HepG2 (cell line): ENCODE data around the gene FOXA1. TPM values are rescaled to one million over a fixed set of nuclear protein-coding genes. Genes with fewer than 3 reads are reported as not detected.

Experiments used
- EHMT2 ChIP-seq: fragments of 200-600 bp; sonication (generic); IDR thresholded peaks from 2 replicates; pipeline ENCODE4 v1.7.0; 2017; ENCODE audit warnings: antibody characterized with exemption, low read depth, low read length, borderline replicate concordance
- GABPA ChIP-seq, 2 experiments: IDR thresholded peaks; 2 replicates each; pipeline ENCODE4 v1.6.1; 2011 to 2016; ENCODE audit warnings: low read depth in 2 of 2, low read length in 1 of 2, missing biosample characterization in 1 of 2, missing genetic modification characterization in 1 of 2
- ZNF10 ChIP-seq: sonication (generic); formaldehyde crosslinking; IDR thresholded peaks from 2 replicates; pipeline ENCODE4 v1.4.0; 2020; ENCODE audit warnings: mild to moderate bottlenecking, low read depth, missing genetic modification reagents, borderline replicate concordance
- ZNF552 ChIP-seq: sonication (generic); formaldehyde crosslinking; IDR thresholded peaks from 2 replicates; pipeline ENCODE4 v1.9.0; 2022; ENCODE audit warnings: missing genetic modification reagents, mild to moderate bottlenecking, borderline replicate concordance
- polyA plus RNA-seq, 8 experiments: library from polyadenylated mRNA; depleted of rRNA in 3 of 8; stranded (reverse) in 7 of 8; unstranded in 1 of 8; fragments of >200 nt; fragmentation: Illumina TruSeq in 4 of 8; extraction: Trizol in 4 of 8; gene quantifications; 2 replicates each; pipeline versions ENCODE4 v1.2.1 to v1.2.3, GENCODE V29; 2011 to 2016; ENCODE audit warnings: low read depth in 4 of 8, missing spikeins in 1 of 8, mixed read lengths in 1 of 8; ENCODE audit not compliant: insufficient read depth in 1 of 8
- total RNA-seq, 5 experiments: library from RNA; depleted of rRNA; stranded (reverse); fragments of >200 nt; fragmentation: Illumina TruSeq; extraction: Trizol; gene quantifications; 2 replicates each; pipeline ENCODE4 v1.2.3, GENCODE V29; 2016; ENCODE audit warnings: low read depth in 1 of 5
- TF ChIP-seq, protein P1 (sequence below): sonication (generic); formaldehyde crosslinking; IDR thresholded peaks from 2 replicates; pipeline ENCODE4 v1.4.0; 2020; ENCODE audit warnings: mild to moderate bottlenecking, low read depth, missing genetic modification reagents
- TF ChIP-seq, protein P2 (sequence below): IDR thresholded peaks from 2 replicates; pipeline ENCODE4 v1.6.1; 2016; ENCODE audit warnings: low read depth, missing genetic modification reagents, missing compliant biosample characterization
- TF ChIP-seq, protein P3 (sequence below): sonication (generic); formaldehyde crosslinking; IDR thresholded peaks from 2 replicates; pipeline ENCODE4 v1.4.0; 2020; ENCODE audit warnings: missing genetic modification reagents
- TF ChIP-seq, protein P4 (sequence below): sonication (generic); formaldehyde crosslinking; IDR thresholded peaks from 2 replicates; pipeline ENCODE4 v1.8.1; 2022; ENCODE audit warnings: low read depth, mild to moderate bottlenecking, missing genetic modification reagents
- TF ChIP-seq, protein P5 (sequence below): sonication (generic); formaldehyde crosslinking; conservative IDR thresholded peaks from 2 replicates; pipeline ENCODE4 v1.4.0; 2020; ENCODE audit warnings: missing genetic modification reagents
- TF ChIP-seq, protein P6 (sequence below): sonication (generic); formaldehyde crosslinking; IDR thresholded peaks from 2 replicates; pipeline ENCODE4 v1.5.1; 2020; ENCODE audit warnings: mild to moderate bottlenecking, missing genetic modification reagents

Gene FOXA1
- total and polyA plus RNA-seq, 2 of the 13 experiments (the other 11 are each of a cell fraction or from before 2014, with no cell fraction given), result 43.4 to 58.6 TPM

DNA sequence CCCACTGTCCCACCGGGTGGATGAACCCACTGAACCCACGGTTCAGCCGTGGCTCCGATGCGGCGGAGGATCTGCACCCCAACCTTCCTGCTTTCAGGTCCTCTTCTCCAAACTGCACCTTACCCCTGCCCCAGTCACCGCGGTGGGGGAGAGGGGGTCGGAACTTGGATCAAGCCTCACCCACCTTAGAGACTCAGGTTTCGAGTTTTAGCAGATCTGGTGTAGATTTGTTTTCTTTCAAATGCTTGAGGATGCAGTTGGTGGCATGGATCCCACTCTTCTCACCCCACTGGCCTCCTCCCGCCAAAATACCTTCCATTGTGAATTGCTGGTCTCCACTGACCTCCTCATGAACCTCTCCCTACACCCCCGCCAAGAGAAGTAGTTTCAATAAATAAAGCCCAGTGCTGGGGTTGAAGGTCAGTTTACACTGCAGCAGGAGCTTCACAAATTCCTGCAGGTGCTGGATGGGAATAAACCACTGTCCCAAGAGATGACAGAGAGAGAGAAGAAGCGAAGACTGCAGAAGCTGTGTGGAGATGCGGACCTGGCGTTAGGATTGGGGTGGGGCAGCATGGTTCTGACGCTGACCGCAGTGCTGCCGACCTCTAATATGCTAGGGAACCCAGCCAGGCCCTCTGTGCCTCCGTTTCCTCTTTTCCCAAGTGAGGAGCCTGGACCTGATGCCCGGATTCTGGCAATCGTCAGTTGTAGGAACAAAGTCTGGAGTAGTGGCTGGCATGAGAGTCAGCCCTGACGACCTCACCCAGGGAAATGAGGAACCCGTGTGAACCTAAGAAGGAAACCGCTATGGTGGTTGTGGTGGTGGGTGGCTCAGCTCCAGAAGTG, 7.8 kb upstream of the FOXA1 start (continued):
- TF ChIP-seq, protein P1, sequence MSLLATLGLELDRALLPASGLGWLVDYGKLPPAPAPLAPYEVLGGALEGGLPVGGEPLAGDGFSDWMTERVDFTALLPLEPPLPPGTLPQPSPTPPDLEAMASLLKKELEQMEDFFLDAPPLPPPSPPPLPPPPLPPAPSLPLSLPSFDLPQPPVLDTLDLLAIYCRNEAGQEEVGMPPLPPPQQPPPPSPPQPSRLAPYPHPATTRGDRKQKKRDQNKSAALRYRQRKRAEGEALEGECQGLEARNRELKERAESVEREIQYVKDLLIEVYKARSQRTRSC (CRISPR knock-in tag), result no peak
- TF ChIP-seq, protein P2, sequence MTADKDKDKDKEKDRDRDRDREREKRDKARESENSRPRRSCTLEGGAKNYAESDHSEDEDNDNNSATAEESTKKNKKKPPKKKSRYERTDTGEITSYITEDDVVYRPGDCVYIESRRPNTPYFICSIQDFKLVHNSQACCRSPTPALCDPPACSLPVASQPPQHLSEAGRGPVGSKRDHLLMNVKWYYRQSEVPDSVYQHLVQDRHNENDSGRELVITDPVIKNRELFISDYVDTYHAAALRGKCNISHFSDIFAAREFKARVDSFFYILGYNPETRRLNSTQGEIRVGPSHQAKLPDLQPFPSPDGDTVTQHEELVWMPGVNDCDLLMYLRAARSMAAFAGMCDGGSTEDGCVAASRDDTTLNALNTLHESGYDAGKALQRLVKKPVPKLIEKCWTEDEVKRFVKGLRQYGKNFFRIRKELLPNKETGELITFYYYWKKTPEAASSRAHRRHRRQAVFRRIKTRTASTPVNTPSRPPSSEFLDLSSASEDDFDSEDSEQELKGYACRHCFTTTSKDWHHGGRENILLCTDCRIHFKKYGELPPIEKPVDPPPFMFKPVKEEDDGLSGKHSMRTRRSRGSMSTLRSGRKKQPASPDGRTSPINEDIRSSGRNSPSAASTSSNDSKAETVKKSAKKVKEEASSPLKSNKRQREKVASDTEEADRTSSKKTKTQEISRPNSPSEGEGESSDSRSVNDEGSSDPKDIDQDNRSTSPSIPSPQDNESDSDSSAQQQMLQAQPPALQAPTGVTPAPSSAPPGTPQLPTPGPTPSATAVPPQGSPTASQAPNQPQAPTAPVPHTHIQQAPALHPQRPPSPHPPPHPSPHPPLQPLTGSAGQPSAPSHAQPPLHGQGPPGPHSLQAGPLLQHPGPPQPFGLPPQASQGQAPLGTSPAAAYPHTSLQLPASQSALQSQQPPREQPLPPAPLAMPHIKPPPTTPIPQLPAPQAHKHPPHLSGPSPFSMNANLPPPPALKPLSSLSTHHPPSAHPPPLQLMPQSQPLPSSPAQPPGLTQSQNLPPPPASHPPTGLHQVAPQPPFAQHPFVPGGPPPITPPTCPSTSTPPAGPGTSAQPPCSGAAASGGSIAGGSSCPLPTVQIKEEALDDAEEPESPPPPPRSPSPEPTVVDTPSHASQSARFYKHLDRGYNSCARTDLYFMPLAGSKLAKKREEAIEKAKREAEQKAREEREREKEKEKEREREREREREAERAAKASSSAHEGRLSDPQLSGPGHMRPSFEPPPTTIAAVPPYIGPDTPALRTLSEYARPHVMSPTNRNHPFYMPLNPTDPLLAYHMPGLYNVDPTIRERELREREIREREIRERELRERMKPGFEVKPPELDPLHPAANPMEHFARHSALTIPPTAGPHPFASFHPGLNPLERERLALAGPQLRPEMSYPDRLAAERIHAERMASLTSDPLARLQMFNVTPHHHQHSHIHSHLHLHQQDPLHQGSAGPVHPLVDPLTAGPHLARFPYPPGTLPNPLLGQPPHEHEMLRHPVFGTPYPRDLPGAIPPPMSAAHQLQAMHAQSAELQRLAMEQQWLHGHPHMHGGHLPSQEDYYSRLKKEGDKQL, result peak; percentile 83; the same call in 1 of the 2 replicates
- TF ChIP-seq, protein P3, sequence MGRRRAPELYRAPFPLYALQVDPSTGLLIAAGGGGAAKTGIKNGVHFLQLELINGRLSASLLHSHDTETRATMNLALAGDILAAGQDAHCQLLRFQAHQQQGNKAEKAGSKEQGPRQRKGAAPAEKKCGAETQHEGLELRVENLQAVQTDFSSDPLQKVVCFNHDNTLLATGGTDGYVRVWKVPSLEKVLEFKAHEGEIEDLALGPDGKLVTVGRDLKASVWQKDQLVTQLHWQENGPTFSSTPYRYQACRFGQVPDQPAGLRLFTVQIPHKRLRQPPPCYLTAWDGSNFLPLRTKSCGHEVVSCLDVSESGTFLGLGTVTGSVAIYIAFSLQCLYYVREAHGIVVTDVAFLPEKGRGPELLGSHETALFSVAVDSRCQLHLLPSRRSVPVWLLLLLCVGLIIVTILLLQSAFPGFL (CRISPR knock-in tag), result peak; percentile 97
- no peak for TF ChIP-seq GABPA (IDR thresholded peaks at IDR 0.05; ENCODE audit: low read depth, low read length)
- no peak for TF ChIP-seq GABPA (CRISPR knock-in tag; IDR thresholded peaks at IDR 0.05; ENCODE audit: low read depth)
- TF ChIP-seq ZNF552 (CRISPR knock-in tag), result no peak
- TF ChIP-seq, protein P4, sequence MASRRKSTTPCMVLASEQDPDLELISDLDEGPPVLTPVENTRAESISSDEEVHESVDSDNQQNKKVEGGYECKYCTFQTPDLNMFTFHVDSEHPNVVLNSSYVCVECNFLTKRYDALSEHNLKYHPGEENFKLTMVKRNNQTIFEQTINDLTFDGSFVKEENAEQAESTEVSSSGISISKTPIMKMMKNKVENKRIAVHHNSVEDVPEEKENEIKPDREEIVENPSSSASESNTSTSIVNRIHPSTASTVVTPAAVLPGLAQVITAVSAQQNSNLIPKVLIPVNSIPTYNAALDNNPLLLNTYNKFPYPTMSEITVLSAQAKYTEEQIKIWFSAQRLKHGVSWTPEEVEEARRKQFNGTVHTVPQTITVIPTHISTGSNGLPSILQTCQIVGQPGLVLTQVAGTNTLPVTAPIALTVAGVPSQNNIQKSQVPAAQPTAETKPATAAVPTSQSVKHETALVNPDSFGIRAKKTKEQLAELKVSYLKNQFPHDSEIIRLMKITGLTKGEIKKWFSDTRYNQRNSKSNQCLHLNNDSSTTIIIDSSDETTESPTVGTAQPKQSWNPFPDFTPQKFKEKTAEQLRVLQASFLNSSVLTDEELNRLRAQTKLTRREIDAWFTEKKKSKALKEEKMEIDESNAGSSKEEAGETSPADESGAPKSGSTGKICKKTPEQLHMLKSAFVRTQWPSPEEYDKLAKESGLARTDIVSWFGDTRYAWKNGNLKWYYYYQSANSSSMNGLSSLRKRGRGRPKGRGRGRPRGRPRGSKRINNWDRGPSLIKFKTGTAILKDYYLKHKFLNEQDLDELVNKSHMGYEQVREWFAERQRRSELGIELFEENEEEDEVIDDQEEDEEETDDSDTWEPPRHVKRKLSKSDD (CRISPR knock-in tag), result peak; percentile 82
- peak; percentile 93 for TF ChIP-seq EHMT2
- no peak for TF ChIP-seq ZNF10 (CRISPR knock-in tag)
- TF ChIP-seq, protein P5, sequence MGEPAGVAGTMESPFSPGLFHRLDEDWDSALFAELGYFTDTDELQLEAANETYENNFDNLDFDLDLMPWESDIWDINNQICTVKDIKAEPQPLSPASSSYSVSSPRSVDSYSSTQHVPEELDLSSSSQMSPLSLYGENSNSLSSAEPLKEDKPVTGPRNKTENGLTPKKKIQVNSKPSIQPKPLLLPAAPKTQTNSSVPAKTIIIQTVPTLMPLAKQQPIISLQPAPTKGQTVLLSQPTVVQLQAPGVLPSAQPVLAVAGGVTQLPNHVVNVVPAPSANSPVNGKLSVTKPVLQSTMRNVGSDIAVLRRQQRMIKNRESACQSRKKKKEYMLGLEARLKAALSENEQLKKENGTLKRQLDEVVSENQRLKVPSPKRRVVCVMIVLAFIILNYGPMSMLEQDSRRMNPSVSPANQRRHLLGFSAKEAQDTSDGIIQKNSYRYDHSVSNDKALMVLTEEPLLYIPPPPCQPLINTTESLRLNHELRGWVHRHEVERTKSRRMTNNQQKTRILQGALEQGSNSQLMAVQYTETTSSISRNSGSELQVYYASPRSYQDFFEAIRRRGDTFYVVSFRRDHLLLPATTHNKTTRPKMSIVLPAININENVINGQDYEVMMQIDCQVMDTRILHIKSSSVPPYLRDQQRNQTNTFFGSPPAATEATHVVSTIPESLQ, result no peak; the same call in 1 of the 2 replicates
- TF ChIP-seq, protein P6, sequence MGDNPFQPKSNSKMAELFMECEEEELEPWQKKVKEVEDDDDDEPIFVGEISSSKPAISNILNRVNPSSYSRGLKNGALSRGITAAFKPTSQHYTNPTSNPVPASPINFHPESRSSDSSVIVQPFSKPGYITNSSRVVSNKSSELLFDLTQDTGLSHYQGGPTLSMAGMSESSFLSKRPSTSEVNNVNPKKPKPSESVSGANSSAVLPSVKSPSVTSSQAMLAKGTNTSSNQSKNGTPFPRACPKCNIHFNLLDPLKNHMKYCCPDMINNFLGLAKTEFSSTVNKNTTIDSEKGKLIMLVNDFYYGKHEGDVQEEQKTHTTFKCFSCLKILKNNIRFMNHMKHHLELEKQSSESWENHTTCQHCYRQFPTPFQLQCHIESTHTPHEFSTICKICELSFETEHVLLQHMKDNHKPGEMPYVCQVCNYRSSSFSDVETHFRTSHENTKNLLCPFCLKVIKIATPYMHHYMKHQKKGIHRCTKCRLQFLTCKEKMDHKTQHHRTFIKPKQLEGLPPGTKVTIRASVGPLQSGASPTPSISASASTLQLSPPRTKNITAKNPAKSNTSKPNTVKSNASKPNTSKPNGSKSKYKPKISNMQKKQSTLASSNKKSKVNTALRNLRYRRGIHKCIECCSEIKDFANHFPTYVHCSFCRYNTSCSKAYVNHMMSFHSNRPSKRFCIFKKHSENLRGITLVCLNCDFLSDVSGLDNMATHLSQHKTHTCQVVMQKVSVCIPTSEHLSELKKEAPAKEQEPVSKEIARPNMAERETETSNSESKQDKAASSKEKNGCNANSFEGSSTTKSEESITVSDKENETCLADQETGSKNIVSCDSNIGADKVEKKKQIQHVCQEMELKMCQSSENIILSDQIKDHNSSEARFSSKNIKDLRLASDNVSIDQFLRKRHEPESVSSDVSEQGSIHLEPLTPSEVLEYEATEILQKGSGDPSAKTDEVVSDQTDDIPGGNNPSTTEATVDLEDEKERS, result peak; percentile 90
